ENCODE measurements around the gene ADAMTS14.

ADAMTS14 gene

DNA sequence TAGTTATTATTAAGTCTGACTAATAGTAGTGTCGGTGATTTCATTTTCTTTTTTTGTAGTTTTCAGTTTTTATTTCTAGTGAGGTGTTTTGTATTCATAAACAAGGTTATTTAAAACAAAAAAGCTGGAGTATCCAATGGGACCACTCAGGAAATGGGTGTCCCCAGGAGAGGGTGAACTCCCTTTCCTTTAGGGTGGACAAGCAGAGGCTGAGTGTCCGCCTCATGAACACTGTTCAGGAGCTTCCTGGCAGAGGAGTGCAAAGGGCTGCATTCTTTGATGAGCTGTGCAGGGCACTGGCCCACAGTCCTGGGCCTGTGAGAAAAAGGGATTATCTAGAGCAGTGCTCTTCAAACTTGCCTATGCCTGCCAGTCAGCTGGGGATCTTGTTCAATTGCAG lies 56.0 kb downstream of the ADAMTS14 start:
- DNase-seq (ENCODE audit: low read depth in 2 of 2) = no peak

DNA sequence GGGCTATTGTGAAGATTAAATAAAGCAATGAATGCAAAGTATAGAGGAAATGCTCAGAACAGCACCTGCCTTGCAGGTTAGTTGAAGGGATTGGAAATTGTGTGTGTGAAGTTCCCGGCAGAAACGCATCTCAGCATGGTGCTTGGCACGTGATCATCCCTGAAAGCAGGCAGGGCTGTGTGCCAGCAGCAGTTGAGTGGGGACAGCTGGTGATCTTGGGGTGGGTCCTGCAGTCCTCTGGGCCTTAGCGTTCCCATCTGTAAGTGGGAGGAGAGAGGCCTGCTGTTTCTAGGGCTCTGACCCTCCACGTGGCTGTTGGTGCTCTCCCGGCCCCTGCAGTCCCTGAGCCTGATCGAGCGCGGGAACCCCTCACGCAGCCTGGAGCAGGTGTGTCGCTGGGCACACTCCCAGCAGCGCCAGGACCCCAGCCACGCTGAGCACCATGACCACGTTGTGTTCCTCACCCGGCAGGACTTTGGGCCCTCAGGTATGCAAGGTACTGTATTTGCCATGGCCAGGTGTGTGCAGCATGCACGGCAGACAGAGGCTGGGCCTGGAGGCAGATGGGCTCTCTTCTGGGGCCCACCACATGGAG lies 57.6 kb downstream of the ADAMTS14 start:
- no peak for DNase-seq (ENCODE audit: low read depth in 2 of 2)

DNA sequence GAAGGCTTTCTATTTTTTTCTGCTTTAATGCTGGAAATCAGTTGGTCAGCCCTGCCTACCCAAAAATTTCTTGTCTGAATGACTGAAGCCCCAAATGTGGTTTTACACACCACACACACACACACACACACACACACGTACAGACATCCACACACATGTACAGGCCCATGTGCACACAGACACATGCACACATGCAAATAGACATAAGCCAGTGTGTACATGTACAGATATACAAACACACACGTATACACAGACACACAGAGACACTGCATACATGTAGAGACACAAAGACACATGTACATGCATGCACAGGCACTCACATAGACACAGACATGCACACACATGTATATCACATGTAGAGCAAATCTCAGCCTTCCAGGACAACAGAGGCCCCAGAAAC lies 58.6 kb downstream of the ADAMTS14 start:
- DNase-seq (ENCODE audit: low read depth in 2 of 2) = no peak

DNA sequence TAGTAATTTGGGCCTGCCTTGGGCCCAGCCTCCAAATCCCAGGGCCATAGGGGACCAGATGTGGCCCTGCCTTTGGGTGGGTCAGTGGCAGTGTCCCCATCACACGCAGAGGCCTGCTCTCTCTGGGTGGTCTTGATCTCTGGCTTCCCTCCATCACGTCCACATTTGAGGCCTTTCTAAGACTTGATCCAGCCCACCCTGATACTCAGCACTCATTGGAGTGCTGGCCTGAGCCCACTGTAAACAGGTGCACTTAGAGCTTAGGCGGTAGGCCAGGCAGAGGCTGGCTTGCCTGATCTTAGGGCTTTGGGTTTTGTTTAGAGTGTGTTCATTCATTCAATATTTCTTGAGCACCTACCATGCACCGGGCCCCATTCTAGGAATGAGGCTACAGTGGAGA lies 60.3 kb downstream of the ADAMTS14 start:
- no peak for DNase-seq (ENCODE audit: low read depth in 2 of 2)

DNA sequence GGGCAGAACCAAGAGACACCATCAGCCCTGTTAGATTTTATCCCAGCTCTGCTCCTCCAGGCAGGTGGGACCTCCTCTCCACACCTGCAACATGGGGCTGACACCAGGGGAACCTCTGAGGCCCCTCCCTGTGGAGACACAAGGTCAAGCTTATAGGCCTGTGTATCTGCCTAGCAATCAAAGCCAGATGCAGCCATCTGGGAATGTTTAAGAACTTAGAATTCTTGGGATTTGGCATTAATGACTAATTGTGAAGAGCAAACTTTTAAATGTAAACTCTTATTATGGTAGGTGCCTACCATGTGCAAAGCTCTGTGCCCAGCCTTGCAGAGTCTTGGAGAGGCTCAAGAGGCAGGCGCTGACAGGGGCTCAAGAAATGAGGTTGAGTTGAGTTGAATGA lies 60.7 kb downstream of the ADAMTS14 start:
- DNase-seq (ENCODE audit: low read depth in 2 of 2) = peak; percentile 16 to 18

DNA sequence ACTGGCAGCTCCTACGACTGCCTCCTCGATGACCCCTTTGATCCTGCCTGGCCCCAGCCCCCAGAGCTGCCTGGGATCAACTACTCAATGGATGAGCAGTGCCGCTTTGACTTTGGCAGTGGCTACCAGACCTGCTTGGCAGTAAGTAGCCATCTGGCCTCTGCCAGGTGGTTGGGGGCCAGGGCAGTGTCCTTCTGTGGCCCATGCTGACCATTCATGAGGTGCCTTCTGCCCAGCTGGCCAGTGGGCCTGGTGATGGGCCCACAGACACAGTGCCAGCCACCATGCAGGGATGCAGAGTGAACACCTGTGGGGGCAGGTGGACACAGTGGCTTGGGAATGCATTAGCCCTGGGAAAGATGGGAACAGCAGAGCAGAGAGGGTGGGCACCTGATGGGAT lies 62.9 kb downstream of the ADAMTS14 start:
- no peak for DNase-seq (ENCODE audit: low read depth in 2 of 2)

DNA sequence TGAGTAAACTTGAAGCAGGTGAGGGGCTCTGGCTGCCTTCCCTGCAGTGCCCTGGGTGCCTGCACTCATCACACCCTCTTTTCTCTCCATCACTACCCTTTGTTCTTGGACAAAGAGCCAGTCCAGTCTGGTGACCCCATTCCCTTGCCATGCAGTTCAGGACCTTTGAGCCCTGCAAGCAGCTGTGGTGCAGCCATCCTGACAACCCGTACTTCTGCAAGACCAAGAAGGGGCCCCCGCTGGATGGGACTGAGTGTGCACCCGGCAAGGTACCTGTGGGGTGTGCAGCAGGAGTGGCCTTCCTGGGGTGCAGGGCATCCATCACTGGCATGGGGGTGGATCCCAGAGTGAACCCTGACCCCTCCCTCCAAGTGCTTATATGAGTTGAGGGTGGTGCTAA lies 64.2 kb downstream of the ADAMTS14 start:
- DNase-seq (ENCODE audit: low read depth in 2 of 2) = no peak

DNA sequence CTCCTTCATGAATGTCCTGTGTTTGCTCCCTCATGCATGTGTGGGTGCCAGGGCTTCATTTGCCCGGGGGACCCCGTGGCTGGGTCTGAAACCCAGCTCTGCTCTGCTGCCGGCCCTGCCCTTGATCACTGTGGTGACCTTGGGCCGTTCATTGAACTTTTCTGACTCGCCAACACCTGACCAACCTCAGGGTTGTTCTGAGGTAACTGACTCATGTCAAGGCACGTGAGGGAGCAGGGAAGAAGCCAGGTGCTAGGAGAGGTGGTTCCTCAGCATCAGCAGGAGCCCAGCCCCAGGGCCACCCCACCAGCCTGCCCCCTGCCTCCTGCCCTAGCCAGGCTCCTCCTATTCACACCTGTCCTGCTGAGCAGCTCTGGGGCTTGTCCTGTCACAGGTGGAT lies 64.9 kb downstream of the ADAMTS14 start:
- no peak for DNase-seq (ENCODE audit: low read depth in 2 of 2)

DNA sequence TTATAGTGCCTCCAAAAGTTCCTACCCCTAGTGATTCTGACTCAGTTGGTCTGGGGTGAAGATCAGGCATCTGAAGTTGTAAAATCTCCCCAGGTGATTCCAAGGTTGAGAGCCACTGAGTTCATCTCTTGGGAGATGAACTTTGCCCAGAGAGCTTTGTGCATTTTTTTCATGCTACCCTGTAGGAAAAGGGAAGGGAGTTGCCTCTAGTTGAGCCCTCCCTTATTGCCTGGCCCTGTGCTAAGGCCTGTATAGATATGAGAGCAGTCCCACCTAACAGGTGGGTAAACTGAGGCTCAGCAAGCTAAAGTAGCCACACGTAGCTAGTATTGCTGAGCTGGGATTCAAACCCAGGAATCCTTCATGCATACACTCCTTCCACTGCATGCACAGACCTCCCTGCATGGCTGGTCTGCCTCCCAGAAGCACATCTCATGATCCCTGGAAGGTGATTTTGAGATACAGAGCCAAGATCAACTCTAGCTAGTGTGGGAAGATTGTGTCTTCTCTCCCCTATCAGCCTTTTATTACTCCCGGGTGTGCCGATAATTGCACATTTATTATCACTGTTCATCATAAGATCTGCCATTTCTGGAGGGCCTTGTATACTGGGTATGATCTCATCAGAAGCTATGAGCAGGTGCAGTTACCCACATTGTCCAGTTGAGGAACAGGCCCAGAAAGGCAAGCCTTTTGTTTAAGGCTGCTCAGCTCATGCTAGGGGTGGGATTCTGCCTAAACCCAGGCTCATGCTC lies 65.9 kb downstream of the ADAMTS14 start:
- no peak for DNase-seq (ENCODE audit: low read depth in 2 of 2)

DNA sequence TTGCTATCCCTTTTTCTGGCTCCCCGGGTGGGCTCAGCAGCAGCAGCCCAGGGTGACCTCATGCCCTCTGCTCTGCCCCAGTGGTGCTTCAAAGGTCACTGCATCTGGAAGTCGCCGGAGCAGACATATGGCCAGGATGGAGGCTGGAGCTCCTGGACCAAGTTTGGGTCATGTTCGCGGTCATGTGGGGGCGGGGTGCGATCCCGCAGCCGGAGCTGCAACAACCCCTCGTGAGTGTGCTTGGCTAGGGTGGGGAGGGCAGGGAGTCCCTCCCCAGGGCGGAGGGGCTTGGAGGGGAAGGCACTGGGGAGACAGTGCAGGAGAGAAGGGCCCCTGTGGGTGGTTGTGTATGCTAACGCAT lies 66.4 kb downstream of the ADAMTS14 start:
- DNase-seq (ENCODE audit: low read depth in 2 of 2) = no peak

DNA sequence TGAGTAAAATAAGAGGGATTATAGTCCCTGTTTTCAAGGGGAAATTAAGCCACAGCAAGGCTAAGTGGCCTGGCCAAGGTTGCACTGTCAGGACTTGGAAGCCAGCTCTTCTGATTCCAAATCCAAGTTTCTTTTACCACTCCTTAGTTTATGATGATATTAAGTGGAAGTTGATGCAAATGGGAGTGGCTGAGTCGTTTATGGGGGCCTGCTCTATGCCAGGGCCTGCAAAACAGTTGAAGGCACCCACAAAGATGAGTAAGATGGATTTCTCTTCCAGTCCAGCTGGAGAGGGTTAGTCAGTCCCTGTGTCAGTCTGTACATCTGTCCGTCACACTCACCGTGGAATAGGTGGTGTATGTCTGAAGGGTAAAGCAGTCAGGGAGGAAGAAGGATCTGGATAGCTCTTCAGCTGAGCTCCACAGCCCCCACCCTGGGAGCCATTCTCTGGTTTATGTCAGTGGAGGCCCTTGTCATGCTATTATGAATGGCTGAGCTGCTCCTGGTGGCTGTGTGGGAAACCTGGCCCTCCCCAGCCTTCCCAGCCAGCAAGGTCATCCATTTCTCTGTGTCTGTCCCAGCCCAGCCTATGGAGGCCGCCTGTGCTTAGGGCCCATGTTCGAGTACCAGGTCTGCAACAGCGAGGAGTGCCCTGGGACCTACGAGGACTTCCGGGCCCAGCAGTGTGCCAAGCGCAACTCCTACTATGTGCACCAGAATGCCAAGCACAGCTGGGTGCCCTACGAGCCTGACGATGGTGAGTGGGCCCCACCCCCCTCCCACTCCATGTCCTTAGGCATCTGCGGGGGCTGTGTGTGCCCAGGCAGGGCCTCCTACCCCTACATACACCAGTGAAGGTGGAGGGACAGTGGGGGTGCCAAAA lies 68.3 kb downstream of the ADAMTS14 start:
- no peak for DNase-seq (ENCODE audit: low read depth in 2 of 2)

DNA sequence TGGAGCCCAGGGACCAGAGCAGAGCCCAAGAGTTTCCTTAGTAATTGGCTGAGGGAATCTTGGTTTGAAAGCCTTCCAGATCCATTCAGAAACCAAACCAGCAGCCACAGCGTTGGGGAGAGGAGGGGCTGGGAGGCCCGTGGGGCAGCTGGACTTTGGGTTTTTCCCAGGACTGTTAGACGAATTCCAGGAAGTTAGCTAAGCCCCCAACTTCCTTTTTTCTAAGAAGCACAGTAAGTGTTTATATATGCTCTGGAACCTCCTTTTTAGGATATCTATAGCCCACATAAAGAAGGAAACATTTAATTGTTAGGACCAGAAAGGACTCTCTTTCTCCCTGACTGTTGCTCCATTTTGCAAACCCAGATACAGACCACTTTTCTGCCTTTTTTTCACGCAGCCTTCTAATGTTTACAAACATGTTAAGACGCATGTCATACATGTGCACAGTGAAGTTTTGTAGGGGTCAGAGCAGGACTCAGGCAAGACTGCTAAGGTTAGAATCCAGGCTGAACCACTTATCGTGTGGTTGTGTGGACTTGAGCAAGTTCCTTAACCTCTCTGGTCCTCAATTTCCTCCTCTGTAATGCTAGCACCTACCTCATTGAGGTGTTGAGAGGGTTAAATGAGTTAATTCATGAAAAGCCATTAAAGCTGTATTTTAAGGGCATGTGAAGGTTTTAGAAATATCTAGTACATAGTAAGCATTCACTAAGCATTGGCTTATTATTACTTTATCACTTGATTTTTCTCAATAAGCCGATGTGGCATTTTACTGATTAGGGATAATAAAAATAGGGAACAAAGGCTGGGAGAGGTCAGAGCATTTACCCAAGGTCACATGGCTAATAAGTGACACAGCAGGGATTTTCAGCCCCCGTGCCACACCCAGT lies 70.5 kb downstream of the ADAMTS14 start:
- DNase-seq (ENCODE audit: low read depth in 2 of 2) = peak; percentile 59 to 64

DNA sequence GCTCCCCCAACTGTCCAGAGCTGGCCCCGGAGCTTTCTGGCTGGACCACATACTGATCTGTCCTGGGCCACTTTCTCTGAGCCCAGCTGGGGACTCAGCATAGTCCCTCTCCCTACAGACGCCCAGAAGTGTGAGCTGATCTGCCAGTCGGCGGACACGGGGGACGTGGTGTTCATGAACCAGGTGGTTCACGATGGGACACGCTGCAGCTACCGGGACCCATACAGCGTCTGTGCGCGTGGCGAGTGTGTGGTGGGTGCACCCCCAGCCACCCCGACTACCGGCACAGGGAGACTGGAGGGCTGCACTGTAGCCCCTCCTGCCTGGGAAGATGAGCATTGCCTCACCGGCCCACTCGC lies 71.1 kb downstream of the ADAMTS14 start:
- DNase-seq (ENCODE audit: low read depth in 2 of 2) = no peak

DNA sequence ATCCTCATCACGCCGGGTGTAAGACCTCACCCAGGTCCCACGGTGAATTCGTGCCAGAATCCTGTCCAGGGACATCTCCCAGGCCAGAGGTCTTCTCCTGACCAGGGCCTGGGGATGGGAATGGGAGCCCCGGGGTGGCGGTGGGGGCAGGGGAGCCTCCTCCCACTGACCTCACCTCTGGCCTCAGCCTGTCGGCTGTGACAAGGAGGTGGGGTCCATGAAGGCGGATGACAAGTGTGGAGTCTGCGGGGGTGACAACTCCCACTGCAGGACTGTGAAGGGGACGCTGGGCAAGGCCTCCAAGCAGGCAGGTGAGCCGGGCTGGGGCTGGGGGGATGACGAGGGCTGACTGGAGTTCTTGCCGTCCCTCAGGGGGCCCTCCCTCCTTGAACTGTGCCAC lies 71.6 kb downstream of the ADAMTS14 start:
- DNase-seq (ENCODE audit: low read depth in 2 of 2) = no peak

DNA sequence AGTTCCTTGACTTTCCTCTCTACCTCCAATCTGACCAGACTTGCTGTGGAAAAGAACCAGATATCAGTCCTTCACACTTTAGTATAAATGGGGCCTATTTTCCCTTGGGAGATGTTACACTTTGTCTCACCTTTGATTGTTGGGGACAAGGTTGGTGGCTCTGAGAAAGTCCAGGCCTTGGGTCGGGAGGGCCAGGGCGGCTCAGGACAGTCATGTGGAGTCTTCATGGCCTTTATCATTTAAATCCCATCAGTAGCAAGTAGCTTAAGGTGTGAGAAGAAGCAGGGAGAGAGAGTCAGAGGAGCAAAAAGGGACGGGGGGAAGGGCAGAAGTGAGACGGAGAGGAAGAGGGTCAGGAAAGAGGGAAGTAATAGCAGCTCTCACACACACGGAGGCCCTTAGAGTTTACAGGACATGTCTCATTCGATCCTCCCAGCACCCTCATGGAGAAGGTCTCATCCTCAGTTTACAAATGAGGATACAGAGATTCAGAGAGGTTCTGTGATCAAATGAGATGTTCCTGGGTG lies 72.4 kb downstream of the ADAMTS14 start:
- DNase-seq (ENCODE audit: low read depth in 2 of 2) = no peak

DNA sequence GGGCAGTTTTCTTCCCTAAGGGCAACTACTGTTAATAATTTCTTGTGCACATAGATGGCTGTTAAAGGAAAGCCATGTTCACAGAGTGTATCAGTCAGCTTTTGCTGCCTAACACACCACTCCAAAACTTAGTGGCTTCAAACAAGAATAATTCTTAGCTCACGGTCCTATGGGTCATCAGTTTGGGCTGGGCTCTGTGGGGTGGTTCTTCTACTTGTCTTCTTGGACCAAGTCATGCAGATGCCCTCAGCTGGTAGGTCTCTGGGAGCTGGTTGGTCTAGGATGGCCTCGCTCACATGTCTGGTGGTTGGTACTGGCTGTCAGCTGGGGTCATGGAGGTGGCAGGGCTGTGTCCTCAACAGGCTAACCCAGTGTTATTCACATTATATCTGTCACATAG lies 73.2 kb downstream of the ADAMTS14 start:
- no peak for DNase-seq (ENCODE audit: low read depth in 2 of 2)

DNA sequence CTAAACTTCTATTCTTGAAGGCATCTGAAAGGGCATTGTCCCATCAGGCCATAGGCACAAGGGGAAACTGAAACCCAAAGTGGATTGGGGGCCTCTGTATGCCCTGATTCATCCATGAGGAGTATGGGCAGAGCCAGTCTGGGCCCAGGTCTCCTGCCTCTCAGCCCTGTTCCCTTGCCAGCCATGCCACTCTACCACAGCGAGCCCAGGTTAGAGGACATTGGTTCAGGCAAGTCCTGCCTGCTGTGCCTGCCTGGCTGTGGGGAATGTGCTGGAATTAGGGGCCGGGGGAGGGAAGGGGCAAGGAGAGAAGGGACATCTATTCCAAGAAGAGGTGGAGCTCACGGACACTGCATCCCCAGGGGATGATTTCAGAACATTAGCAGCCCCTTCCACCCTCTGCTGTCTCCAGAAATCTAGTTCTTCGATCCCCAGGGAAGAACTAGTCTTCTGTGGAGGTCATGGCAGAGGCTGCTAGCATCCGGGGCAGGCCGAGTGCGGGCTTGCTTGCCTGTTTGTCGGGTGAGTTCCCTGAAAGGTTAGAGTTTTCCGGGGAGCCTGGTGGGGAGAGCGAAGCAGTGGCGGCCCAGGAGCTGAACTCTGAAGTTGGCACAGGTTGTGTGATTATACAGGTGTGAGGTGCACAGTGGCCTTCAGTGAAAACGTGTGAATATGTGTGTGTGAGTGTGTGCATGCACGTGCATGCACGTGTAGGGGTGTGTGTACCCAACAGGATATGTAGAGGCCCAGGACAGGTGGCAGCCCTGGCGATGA lies 75.1 kb downstream of the ADAMTS14 start:
- no peak for DNase-seq (ENCODE audit: low read depth in 2 of 2)

DNA sequence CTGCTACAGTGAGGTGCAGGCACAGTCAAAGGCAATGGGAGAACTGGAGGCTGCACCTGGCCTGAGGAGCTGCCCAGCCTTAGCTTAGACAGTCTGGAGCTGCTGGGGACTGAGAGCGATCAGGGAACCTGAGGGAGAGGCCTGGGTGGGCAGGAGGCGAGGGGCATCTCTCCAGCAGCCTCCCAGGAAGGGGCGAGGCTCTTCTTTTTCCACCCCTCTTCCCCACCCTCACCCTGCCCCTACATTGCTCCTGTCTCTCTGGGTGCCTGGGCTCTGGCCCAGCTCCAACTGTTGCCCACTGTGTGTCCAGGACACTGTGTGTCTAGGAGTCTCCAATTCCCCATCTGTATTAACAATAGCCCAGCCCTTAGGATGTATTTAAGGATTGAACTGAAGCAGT lies 76.0 kb downstream of the ADAMTS14 start:
- DNase-seq (ENCODE audit: low read depth in 2 of 2) = no peak

DNA sequence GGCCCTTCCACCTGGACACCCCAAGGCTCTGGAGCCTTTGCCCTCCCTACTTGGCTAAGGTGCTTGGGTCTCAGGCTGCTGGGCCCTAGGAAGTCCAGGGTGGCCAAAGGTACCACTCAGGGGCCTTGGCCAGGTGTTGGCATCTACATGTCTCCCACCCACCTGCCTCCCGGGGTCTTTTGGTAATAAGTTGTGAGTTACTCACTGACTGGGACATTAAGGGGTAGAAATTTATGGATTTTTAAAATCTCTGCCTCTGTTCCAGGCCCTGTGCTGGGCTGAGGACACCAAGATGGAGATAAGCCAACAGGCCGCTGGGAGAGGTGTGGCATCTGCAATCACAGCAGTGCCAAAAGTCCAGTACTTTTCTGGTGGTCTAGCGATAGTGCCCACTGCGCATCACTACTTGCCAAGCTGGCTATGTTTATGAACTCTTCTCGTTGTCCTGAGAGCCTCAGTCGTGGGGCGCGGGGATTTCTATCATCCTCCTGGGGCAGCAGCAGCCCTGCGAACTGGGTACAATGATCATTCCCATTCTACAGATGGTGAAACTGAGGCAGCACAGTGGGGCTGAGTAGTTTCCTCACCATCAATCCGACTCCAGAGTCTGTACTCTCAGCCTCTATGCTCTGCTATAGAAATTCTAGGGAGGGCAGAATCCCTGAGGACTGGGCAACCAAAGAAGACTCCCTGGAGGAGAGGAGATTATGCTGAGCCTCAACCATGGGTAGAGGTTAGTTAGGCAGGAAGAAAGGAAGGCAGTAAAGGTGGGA lies 76.7 kb downstream of the ADAMTS14 start:
- DNase-seq (ENCODE audit: low read depth in 2 of 2) = no peak

DNA sequence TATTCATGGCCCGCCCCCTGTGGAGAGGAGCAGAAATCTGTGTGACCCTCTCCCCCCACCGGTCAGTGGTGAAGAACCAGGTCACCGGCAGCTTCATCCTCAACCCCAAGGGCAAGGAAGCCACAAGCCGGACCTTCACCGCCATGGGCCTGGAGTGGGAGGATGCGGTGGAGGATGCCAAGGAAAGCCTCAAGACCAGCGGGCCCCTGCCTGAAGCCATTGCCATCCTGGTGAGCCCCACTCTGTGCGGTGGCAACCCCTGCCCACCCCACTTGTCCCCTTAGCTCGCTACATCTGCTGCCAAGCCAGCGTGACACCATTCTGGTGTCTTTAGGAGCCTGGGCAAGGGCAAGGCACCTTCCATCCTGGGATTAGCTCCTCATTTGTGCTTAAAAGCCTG lies 77.5 kb downstream of the ADAMTS14 start:
- DNase-seq (ENCODE audit: low read depth in 2 of 2) = no peak

Data from fibroblast of skin of left quadriceps (primary cell).